NB4 (cell line): Measurements from ENCODE around the gene FUT8.
"Not testable (repeated sequence)": the region's sequence is repeated elsewhere in the genome, so short reads cannot be mapped to it uniquely, and the experiment has no call there.

ENCODE experiments used
- DNase-seq: peaks from one replicate; pipeline ENCODE4 v3.0.0; 2010; ENCODE audit warnings: low read depth
- H3K4me3 ChIP-seq: one replicate; pipeline ENCODE4 v1.5.1; 2011; ENCODE audit warnings: mild to moderate bottlenecking, low read depth, low read length, moderate library complexity
- CTCF ChIP-seq: IDR thresholded peaks from one replicate; pipeline ENCODE4 v1.5.1; 2012; ENCODE audit warnings: low read depth, low read length
- MYC ChIP-seq: IDR thresholded peaks from 2 replicates; pipeline ENCODE4 v1.6.1; 2011; ENCODE audit warnings: low read depth, low read length
- POLR2A ChIP-seq: IDR thresholded peaks from 2 replicates; pipeline ENCODE4 v1.6.1; 2011; ENCODE audit warnings: mild to moderate bottlenecking; ENCODE audit not compliant: insufficient read length; ENCODE audit errors: extremely low read depth
- TF ChIP-seq, protein P1 (sequence below): IDR thresholded peaks from 2 replicates; pipeline ENCODE4 v1.6.1; 2011; ENCODE audit warnings: low read depth, low read length

Gene FUT8

GRCh38 chr14:65421201-65421981 lies 8.9 kb downstream of the FUT8 start:
- H3K4me3 ChIP-seq, result no peak overlapping the region
- no peak for TF ChIP-seq POLR2A
- TF ChIP-seq, protein P1, sequence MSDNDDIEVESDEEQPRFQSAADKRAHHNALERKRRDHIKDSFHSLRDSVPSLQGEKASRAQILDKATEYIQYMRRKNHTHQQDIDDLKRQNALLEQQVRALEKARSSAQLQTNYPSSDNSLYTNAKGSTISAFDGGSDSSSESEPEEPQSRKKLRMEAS, result no peak
- no peak for DNase-seq

DNA sequence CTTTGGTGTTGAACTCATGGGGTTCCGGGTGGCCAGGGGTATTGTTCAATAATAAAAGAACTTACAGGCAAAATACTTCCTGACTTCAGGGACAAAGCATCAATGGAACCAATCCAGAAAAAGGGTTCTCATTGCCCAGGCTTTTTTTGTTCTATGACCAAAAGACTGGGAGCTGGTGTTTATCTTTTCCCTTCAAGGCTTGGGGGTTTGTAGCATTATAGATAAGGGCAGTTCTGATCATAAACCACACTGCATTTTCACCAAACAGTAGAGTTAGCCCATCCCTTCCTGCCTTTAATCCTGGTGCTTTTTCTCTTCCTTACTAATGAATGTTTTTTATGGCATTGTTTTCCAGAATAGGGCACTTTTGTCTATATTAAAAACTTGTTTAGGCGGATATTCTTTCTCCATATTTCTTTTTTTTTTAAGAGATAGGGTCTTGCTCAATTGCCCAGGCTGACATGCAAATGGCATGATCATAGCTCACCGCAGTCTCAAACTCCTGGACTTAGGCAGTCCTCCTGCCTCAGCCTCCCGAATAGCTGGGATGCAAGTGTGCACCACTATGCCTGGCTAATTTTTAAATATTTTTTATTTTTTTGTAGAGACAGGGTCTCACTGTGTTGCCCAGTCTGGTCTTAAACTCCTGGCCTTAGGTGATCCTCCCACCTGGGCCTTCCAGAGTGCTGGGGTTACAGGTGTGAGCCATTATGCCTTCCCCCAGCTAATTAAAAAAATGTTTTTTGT lies 9.7 kb downstream of the FUT8 start:
- TF ChIP-seq CTCF, result no peak
- no peak for TF ChIP-seq MYC
- TF ChIP-seq POLR2A, result no peak
- TF ChIP-seq, protein P1, result no peak
- DNase-seq, result no peak
- no peak overlapping the region for H3K4me3 ChIP-seq

GRCh38 chr14:65423982-65424381 lies 11.5 kb downstream of the FUT8 start:
- H3K4me3 ChIP-seq, result no peak overlapping the region
- DNase-seq, result no peak
- no peak for TF ChIP-seq MYC
- TF ChIP-seq POLR2A, result no peak
- TF ChIP-seq, protein P1, result no peak
- TF ChIP-seq CTCF, result no peak

DNA sequence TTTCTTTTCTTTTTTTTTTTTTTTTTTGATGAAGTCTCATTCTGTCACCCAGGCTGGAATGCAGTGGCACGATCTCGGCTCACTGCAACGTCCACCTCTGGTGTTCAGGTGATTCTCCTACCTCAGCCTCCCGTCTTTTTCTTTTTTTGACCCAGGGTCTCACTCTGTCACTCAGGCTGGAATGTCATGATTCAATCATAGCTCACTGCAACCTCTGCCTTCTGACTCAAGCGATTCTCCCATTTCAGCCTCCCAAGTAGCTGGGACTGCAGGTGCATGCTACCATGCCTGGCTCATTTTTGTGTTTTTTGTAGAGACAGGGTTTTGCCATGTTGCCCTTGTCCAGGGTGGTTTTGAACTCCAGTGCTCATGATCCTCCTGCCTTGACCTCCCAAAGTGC lies 12.0 kb downstream of the FUT8 start:
- no peak overlapping the region for H3K4me3 ChIP-seq
- DNase-seq, result no peak
- no peak for TF ChIP-seq POLR2A
- no peak for TF ChIP-seq CTCF
- TF ChIP-seq, protein P1, result no peak
- no peak for TF ChIP-seq MYC

DNA sequence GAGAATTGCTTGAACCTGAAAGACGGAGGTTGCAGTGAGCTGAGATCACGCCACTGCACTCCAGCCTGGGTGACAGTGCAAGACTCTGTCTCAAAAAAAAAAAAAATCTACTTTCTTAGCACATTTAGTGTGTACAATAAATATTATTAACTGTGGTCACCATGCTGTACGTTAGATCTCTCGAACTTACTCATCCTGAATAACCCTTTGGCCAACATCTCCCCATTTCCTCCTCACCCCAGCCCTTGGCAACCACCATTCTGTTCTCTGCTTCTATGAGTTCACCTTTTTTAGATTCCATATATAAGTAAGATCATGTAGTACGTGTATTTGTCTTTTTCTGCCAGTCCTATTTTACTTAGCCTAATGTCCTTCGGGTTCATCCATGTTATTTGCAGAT lies 13.4 kb downstream of the FUT8 start:
- DNase-seq, result no peak
- H3K4me3 ChIP-seq, result no peak overlapping the region
- TF ChIP-seq, protein P1, result no peak
- no peak for TF ChIP-seq CTCF
- no peak for TF ChIP-seq MYC
- no peak for TF ChIP-seq POLR2A

DNA sequence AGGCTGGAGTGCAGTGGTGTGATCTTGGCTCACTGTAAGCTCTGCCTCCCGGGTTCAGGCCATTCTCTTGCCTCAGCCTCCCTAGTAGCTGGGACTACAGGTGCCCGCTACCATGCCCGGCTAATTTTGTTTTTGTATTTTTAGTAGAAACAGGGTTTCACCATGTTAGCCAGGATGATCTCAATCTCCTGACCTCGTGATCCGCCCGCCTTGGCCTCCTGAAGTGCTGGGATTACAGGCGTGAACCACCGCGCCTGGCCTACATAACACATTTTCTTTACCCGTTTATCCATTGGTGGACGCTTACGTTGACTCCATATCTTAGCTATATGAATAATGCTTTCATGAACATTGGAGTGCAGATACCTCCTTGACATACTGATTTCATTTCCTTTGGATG lies 14.4 kb downstream of the FUT8 start:
- not testable (repeated sequence) for DNase-seq, H3K4me3 ChIP-seq
